Ecto neural progenitor cell (in vitro differentiated cells): ENCODE data around the gene KIAA0513.
A peak's percentile ranks its signal among the peaks of the same experiment; 100 is the strongest.

ENCODE experiments used
- DNase-seq: peaks from one replicate; pipeline ENCODE4 v3.0.0-alpha.2; 2018; ENCODE audit warnings: low spot score

Gene KIAA0513

GRCh38 chr16:85089525-85089924 lies 61.9 kb downstream of the KIAA0513 start:
- DNase-seq, result no peak

DNA sequence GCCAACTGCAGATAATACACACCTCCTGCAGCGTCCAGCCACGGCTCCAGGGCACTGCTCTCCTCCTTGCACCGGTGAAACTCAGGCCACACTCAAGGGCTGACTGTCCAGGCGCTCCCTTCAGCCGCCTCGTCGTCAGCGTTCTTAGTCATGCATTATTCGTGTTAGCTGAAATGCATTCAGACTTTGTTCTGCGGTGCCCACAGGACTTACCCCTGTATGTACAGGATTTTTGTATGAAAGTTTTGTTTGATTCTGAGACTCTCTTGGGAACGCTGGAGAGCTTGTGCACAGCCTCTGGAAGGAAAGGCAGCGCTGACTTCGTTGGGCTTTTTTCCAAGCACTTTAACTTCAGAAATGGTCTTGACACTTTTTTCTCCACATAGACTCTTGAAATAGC lies 62.6 kb downstream of the KIAA0513 start:
- no peak for DNase-seq

- no peak for DNase-seq
Measured at GRCh38 chr16:85090873-85091521, 63.4 kb downstream of the KIAA0513 start.

DNA sequence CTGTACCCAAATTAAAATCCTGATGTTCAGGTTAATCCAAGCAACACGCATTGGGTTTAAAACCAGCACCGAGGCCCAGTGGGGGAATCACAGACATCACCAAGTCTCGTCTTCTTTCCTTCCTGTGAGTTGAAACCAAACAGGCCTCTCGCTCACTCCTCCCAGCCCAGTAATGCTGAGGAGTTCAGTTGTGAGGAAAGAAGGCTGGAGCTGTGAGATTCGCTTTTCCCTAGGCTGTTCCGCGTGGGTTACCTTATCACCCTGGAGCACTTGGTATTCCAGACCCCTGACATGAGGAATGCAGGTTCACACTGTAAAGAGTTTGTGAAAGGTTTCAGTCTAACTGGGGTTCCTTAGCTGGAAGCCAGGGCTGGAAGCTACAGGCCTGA lies 63.9 kb downstream of the KIAA0513 start:
- no peak for DNase-seq

GRCh38 chr16:85092309-85092708 lies 64.7 kb downstream of the KIAA0513 start:
- DNase-seq, result no peak

DNA sequence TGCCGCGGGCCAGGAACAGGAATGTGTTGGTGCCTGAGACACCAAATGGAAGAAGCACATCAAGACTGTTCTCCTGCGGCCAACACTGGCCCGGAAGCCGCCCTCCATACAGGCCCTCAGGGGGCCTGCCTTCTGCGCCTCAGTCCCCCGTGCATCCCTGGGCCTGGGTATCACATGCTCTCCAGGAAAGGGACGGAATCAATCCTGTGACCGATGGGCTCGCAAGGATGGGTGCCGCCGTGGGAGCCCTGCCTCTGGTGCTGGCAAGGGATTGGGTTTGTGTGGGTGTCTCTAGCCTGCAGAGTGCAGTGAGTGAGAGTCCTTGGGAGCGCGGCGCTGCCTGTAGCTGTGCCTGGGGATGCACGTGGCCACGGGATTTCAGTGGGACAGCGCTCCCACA lies 65.3 kb downstream of the KIAA0513 start:
- no peak for DNase-seq

DNA sequence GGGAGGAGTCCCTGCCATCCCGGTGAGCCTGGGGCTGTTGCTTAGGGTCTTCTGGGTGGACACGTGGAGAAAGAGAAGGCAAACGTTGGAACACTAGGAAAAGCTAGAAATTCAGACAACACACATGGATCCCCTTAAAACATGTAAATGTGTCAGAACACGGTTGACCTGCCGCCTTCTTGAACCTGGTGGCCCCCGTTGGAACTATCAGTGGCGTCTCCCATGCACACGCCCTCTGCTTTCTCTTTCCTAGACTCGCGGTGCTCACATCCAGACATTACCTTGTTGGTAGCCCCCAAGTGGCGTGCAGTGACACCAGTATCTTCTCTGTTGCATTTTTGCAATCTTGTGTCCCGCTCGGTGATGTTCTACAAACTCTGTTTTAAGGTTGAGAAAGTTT lies 66.1 kb downstream of the KIAA0513 start:
- no peak for DNase-seq

DNA sequence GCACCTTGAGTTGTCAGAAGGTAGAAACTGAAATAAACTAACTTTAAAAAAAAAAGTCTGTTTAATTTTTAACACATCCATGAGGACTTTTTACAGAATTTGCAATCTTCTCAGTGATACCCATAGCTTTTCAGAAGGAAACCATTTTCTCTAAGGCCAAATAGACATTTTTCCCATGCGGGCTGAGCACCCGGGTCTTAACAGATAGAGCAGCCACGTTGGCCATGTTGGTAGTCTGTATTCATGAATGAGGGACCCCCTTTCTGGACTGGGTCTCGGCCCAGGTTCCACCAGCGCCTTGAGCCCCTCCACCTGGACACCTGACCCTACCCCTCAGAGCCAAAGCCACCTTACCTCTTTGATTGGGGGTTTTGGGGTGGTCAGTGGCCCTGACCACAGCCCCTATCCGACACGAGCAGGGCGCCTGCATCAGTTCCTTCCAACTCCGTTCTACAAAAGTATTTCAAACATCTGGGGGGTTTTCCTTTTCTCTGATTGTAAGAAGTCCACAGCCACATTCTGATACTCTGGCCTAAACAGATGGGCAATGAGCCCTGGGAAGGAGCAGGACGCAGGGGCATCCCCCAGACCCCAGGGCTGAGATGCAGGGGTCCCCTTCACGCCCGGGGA lies 66.7 kb downstream of the KIAA0513 start:
- no peak for DNase-seq

- DNase-seq, result no peak
Measured at GRCh38 chr16:85094812-85095211, 67.2 kb downstream of the KIAA0513 start.

DNA sequence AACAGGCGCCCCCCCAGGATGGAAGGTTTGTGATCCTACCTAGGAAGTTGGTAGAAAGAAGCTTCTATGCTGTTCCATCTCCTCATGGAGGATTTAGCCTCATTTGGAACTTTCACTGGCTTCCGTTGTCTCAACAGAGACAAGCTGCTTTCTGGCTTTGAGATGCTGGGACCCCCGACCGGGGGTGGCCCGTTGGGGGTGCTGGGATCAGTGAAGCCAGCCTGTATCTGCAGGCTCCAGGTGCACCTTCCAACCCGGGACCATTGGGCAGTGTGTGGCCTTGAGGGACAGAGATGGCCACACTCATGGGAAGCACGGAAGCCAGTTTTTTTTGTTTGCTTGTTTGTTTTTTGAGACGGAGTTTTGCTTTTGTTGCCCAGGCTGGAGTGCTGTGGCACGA lies 69.3 kb downstream of the KIAA0513 start:
- DNase-seq, result no peak

- no peak for DNase-seq
Measured at GRCh38 chr16:85098565-85098964, 71.0 kb downstream of the KIAA0513 start.

- DNase-seq, result no peak
Measured at GRCh38 chr16:85100265-85100664, 72.7 kb downstream of the KIAA0513 start.

GRCh38 chr16:85101956-85102630 lies 74.5 kb downstream of the KIAA0513 start:
- no peak for DNase-seq

DNA sequence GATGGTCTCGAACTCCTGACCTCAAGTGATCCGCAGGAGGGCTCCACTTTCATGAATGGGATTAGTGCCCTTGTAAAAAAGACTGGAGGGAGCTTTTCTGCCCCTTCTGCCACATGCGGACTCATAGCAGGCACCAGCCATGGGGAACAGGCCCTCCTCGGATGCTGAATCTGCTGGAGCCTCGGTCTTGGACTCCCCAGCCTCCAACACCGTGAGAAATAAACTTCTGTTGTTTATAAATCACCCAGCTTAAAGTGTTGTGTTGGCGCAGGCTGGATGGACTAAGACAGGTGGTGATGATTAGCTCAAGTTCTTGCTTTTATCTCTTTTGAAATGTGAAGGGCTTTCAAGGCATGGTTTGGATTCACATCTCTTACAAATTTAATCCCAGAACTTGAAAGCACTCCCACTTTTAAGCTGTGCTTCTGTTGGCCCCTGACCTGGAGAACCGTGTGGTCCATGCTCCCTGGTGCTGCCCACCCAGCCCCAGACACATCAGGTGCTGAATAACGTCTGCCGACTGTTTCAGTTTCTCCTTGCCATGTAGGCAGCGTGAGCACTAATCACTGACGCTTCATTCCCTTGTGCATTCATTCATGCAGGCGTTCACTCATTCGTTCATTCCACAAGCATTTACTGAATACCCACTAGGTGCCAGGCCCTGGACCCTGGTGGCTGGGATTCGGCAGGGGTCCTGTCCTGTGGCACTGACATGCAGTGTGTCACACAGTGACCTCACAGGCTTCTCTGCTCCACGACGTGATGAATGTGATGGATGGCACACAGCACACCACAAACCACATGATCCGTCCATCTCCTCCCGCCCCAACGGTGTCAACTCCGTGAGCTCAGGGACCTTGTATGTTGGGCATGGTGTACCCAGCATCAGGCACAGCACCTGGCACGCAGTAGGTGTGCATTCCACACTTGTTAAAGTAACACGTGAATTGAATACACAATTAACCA lies 75.8 kb downstream of the KIAA0513 start:
- no peak for DNase-seq

- no peak for DNase-seq
Measured at GRCh38 chr16:85104147-85104546, 76.6 kb downstream of the KIAA0513 start.

DNA sequence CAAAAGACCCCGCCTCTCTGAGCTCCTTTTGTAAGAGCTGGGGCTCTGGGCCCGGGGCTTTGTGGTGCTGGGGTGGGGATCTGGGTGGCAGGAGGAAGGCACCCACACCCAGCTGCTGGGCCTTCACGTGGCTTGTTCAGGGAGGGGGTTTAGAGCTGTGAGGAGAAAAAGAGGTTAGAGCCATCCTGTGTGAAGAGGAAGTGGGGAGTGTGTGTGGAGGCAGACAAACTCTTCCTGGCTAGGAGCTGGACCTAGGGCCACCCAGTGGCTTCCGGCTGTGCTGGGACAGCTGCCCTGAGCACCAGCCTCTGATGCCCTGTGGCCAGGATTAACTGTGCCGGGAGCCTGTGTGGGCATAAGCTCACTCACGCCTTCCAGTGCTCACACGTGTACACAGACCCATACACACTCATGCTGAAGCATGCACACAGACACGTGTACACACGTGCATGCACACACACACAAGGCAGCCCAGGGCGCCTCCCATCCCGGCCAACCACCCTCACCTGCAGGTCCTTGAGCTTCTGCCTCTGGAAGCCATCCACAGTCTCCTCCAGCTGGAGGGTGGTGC lies 77.3 kb downstream of the KIAA0513 start:
- no peak for DNase-seq

- no peak for DNase-seq
Measured at GRCh38 chr16:85105475-85105874, 77.9 kb downstream of the KIAA0513 start.

- DNase-seq, result no peak
Measured at GRCh38 chr16:85107083-85107482, 79.5 kb downstream of the KIAA0513 start.

- no peak for DNase-seq
Measured at GRCh38 chr16:85107532-85107931, 79.9 kb downstream of the KIAA0513 start.

GRCh38 chr16:85110105-85110504 lies 82.5 kb downstream of the KIAA0513 start:
- DNase-seq, result no peak

DNA sequence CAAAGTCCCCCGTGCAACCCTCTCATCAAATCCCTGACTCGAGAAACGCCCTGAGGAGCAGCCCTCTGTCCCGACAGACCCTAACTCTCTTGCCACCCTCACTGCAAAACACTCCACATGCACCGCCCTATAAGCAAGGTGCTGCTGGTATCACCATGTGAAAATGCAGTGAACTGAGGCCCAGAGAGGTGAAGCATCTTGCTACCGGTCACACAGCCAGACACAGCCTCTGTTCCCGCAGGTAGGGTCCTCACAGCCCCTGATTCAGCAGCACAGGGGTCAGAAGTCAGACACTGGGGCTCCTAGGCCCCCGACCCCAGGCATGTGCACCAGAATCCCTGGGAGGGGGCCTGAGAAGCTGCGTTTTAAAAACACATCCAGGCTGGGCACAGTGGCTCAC lies 83.6 kb downstream of the KIAA0513 start:
- DNase-seq, result no peak

DNA sequence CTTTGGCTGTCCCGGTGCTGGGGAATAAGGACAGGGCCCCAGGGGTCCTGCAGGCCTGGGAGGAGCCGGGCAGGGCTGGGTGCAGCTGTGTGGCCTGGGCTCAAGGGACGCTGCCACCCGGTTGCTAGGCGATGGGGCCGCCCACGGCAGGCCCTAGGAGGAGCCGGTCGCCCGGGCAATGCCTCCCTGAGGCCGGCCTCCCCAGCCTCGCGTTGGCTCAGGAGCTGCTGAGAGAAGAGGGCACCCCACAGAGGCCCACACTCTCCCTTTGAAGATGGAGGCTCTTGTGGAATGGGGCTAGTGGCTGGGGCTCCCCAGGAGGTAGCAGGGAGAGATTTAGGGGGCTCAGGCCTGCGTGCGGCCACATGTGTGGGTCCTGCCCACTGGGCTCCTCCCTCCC lies 84.8 kb downstream of the KIAA0513 start, which contains the start of gene CIBAR2:
TSS of gene CIBAR2 (minus strand) at position 109 of the 400 bp plus-strand sequence. CDS start 120 bp downstream, outside the sequence.
- DNase-seq, result peak; percentile 75
